NCI-H2196 (cell line): ENCODE results near the gene PRPS2.

Experiments used
- DNase-seq: peaks from one replicate; lab custom pipeline; 2025; ENCODE audit not compliant: unreplicated experiment; lab: John Stamatoyannopoulos, UW

Gene PRPS2

GRCh38 chrX:12811658-12812057 lies 20.4 kb downstream of the PRPS2 start:
- no peak for DNase-seq

- DNase-seq = peak; percentile 37
Measured at GRCh38 chrX:12814420-12814819, 23.2 kb downstream of the PRPS2 start.

DNA sequence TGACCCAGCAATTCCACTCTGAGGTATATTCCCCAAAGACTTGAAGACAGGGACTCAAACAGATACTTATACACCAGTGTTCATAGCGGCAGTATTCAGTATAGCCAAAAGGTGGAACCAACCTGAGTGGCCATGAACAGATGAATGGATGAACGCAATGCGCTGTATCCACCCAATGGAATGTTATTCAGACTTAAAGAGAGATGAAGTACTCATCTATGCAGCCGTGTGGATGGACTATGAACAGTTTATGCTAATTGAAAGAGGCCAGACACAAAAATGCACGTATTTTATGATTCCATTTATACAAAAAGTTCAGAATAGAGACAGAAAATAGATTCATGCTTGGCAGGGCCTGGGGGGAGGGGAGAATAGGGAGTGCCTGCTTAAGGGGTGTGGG lies 26.3 kb downstream of the PRPS2 start:
- DNase-seq = no peak

GRCh38 chrX:12819222-12819621 lies 28.0 kb downstream of the PRPS2 start:
- DNase-seq = no peak

- no peak for DNase-seq
Measured at GRCh38 chrX:12820737-12821136, 29.5 kb downstream of the PRPS2 start.

DNA sequence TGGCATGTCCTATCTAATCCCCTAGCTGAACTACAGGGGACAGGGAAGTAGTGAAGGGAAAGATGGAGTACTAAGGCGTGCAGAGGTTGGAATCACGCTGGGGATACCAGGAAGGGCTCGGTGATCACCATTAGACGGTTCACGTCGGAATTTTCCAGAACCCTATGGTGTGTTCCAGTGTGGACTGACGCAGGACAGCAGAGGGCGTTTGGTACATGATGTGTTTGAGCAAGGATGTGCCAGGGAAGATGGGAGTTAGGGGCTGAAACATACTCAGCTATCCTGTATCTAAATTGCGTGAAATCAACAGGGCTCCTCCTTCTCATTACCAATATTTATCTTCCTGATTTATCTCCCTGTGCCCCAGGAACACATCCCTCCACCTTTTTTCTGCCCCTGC lies 33.7 kb downstream of the PRPS2 start:
- no peak for DNase-seq

GRCh38 chrX:12825801-12826200 lies 34.6 kb downstream of the PRPS2 start:
- DNase-seq = no peak

DNA sequence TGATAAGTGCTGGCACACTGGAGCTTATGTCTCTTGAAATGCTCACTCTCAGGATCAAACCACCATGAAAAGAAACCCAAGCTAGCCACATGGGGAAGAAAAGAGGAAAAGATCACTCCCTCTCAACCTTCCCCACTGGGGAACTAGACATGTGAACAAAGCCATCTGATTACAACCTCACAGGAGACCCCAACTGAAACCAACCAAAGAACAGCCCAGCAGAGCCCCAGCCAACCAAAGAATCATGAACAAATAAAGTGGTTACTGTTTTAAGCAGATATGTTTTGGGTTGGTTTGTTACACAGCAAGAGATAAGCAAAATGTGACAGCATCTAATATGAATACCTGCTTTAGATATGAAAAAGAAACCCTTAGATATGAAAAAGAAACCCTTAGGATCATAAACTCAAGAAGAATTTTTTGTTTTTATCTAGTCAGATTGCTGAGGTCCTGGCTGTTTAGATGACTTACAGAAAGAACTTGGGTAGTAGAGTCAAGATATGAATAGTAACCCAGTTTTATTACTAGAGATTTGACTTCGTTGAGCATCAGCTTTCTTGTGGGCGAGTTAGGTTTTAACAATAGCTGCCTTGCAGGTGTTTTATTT lies 52.0 kb downstream of the PRPS2 start:
- DNase-seq = no peak

GRCh38 chrX:12843668-12844279 lies 52.6 kb downstream of the PRPS2 start:
- no peak for DNase-seq

DNA sequence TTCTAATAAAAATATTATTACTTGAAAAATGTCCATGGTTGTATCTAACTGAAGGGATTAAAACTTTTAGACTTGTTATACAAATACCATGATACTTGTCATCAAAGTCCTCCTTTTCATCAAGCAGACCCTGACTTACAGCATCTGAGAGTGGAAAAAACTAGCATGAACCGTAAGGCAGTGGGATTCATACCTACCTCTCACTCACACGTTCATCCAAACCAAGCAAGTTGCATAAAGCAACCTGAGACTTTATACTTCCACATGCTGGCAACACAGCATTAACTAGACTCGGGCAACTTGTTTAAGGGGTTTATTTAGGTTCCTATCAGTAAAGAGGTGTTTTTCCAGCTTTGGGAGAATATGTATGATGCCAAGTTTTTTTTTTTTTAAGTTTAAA lies 53.1 kb downstream of the PRPS2 start:
- DNase-seq = no peak

- no peak for DNase-seq
Measured at GRCh38 chrX:12865359-12865758, 74.1 kb downstream of the PRPS2 start.

DNA sequence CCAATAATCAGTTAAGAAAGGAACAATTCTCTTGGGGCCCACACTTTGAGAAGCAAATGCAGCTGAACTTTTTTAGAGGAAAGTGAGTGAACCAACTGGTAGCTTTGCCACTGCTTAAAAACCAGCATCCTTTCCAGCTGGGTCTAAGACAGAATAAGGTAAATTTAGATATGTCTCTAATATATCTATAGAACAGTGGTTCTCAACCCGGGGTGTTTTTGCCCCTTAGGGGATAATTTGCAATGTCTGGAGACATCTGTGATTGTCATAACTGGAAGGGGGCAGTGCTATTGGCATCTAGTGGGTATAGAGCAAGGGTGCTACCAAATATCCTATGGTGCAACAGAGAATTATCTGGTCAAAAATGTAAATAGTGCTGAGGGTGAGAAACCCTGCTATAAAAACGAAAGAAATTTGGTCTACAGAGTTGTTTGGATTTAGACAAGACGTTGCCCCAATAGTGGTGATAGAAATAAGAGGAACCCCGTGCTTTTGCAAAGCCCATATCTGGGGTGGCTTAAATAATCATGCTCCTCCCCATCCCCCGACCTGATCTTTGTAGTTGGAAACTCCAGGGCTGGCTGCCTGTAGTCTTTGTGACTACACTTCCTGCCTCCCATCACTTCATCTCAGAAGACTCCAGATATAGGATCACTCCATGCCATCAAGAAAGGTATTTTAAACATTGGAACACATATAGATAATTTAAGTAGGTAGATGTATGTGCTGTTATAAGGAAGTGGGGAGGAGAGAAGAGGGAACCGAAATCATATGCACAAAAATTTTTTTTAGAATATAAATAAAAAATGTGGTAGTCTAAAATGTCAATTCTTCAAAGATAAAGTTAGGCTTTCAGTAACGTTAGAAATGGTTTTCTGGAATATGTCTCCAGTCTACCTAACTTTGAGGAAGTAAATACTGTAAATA lies 75.5 kb downstream of the PRPS2 start, which contains the start of gene TLR7:
TLR7 (plus strand) TSS at position 622 of the 927 bp plus-strand sequence. CDS start 507 bp downstream, outside the sequence.
- DNase-seq = no peak

DNA sequence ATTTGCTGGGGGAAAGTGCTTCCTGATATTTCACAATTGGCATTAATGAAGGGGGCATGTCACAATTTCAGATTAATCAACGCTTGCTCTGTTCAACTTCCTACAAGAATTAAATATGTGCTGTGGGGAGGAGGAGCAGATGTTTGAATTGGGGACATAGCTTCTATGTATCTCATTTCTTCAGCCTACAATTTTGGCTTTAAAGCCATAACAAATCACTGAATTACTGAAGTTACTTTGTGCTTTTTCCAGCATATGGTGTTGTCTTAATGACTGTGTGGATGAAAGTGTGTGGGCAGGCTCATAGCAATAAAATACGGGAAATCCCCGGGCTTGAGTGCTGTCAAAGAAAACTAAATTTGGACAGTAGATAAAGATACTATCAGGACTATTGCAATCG lies 76.5 kb downstream of the PRPS2 start:
- no peak for DNase-seq

DNA sequence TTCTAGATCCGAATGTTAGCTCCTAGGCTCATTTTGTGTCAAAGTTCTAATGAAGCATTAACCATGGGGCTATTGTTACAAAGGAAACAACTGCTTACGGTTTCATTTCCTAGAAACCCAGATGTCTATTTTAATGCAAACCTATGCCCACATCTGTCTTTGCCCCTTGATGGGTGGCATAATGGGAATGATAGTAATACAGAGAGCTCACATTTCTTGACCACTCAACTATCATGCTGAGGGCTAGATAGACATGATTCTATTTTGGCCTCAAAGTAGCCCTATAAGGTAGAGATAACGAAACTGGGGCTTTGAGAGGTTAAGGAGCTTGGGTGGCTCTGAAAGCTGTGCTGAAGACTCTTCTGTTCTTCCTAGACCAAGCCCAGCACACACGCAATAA lies 77.5 kb downstream of the PRPS2 start:
- no peak for DNase-seq

GRCh38 chrX:12871257-12871656 lies 80.0 kb downstream of the PRPS2 start:
- DNase-seq = no peak

GRCh38 chrX:12872741-12873140 lies 81.5 kb downstream of the PRPS2 start:
- no peak for DNase-seq
